ENCODE results near the gene ADAM29.
"Not testable (repeated sequence)": the region's sequence is repeated elsewhere in the genome, so short reads cannot be mapped to it uniquely, and the experiment has no call there.

- TF ChIP-seq POLR2A, CTCF (IDR thresholded peaks at IDR 0.05): not testable (repeated sequence)
Observed at GRCh38 chr4:174873146-174873545, 45.0 kb upstream of the ADAM29 start.
